GM12878 (cell line): ENCODE measurements around the gene RARA. TPM values are rescaled to one million over a fixed set of nuclear protein-coding genes. Genes with fewer than 3 reads are reported as not detected.

Experiments used
- ATAC-seq: fragments of 200-7000 bp; cut with Tn5 transposase; 3 replicates; pipeline ENCODE4 v1.9.1; 2020; ENCODE audit warnings: mild to moderate bottlenecking, moderate library complexity
- BruUV-seq: library from RNA; stranded (reverse); fragments of 400-500 nt; replicated peaks from 2 replicates; lab custom pipeline; 2021; lab: Mats Ljungman, UMichigan
- CTCF ChIA-PET: fragments of 300-600 bp; sonication (Branson Sonifier 250); formaldehyde crosslinking; extraction: SDS; loops from one replicate; lab custom pipeline; 2021; ENCODE audit warnings: inconsistent platforms; lab: Yijun Ruan, JAX
- POLR2A ChIA-PET: fragments of 350-600 bp; formaldehyde crosslinking; extraction: SDS; loops from one replicate; lab custom pipeline; 2021; ENCODE audit warnings: inconsistent platforms; lab: Charles Lee
- RAD21 ChIA-PET: fragments of 300-600 bp; sonication (Branson Sonifier 250); formaldehyde crosslinking; loops from one replicate; lab custom pipeline; 2023; ENCODE audit warnings: antibody characterized with exemption; ENCODE audit not compliant: unreplicated experiment; lab: Charles Lee
- SMC1A ChIA-PET: fragments of 300-600 bp; sonication (Branson Sonifier 250); formaldehyde crosslinking; loops from one replicate; lab custom pipeline; 2023; ENCODE audit not compliant: unreplicated experiment, uncharacterized antibody; lab: Charles Lee
- DNase-seq: peaks from one replicate; pipeline ENCODE4 v3.0.0-alpha.2; 2011; ENCODE audit warnings: low read depth, low spot score
- FAIRE-seq: peaks from 3 replicates; lab custom pipeline; 2011; peaks lifted over from hg19 to GRCh38; lab: Jason Lieb, UNC
- H2AFZ ChIP-seq: 2 replicates; pipeline ENCODE4 v1.6.0; 2011; ENCODE audit warnings: low read depth, low read length, control low read depth; ENCODE audit not compliant: control insufficient read depth
- H3K27ac ChIP-seq: 2 replicates; pipeline ENCODE4 v1.5.1; 2011; ENCODE audit warnings: control low read depth; ENCODE audit not compliant: control insufficient read depth, insufficient read depth
- H3K27me3 ChIP-seq, 2 experiments: replicated peaks in 1 of 2; 2 replicates each; pipeline versions ENCODE4 v1.6.0 to v1.6.1; 2011; ENCODE audit warnings: low read length in 1 of 2; ENCODE audit not compliant: control insufficient read depth in 2 of 2, insufficient read depth in 2 of 2
- H3K36me3 ChIP-seq, 2 experiments: 2 replicates each; pipeline ENCODE4 v1.5.1; 2011; ENCODE audit warnings: low read length in 1 of 2; ENCODE audit not compliant: control insufficient read depth in 2 of 2, insufficient read depth in 2 of 2
- H3K4me1 ChIP-seq: 2 replicates; pipeline ENCODE4 v1.6.1; 2011; ENCODE audit warnings: mild to moderate bottlenecking, low read length, moderate library complexity, mixed read lengths; ENCODE audit not compliant: control insufficient read depth, insufficient read depth
- H3K4me2 ChIP-seq: 2 replicates; pipeline ENCODE4 v1.6.0; 2011; ENCODE audit warnings: control low read depth; ENCODE audit not compliant: control insufficient read depth, insufficient read depth
- H3K4me3 ChIP-seq: fragments of 200-600 bp; sonication (generic); 2 replicates; pipeline ENCODE4 v1.5.1; 2016
- H3K79me2 ChIP-seq: 2 replicates; pipeline ENCODE4 v1.6.0; 2011; ENCODE audit warnings: low read length; ENCODE audit not compliant: control insufficient read depth, insufficient read depth
- H3K9ac ChIP-seq: 2 replicates; pipeline ENCODE4 v1.8.0; 2011; ENCODE audit warnings: low read length, control low read depth, mixed read lengths; ENCODE audit not compliant: control insufficient read depth, insufficient read depth
- H3K9me3 ChIP-seq: replicated peaks from 3 replicates; pipeline ENCODE4 v1.5.1; 2011; ENCODE audit warnings: mild to moderate bottlenecking, low read length; ENCODE audit not compliant: control insufficient read depth, insufficient read depth
- H4K20me1 ChIP-seq: 2 replicates; pipeline ENCODE4 v1.6.0; 2011; ENCODE audit not compliant: control insufficient read depth, insufficient read depth
- BCL3 ChIP-seq: IDR thresholded peaks from 2 replicates; pipeline ENCODE4 v1.6.1; 2011; ENCODE audit warnings: borderline replicate concordance, low read depth, mild to moderate bottlenecking, moderate library complexity, low read length; ENCODE audit not compliant: insufficient read depth, poor library complexity, severe bottlenecking
- CEBPZ ChIP-seq: fragments of 150-350 bp; IDR thresholded peaks from 2 replicates; pipeline ENCODE4 v1.6.1; 2016; ENCODE audit warnings: low read depth, low read length
- CREB1 ChIP-seq: IDR thresholded peaks from 2 replicates; pipeline ENCODE4 v1.6.1; 2012; ENCODE audit warnings: low read depth, mild to moderate bottlenecking, inconsistent platforms
- CUX1 ChIP-seq: IDR thresholded peaks from 2 replicates; pipeline ENCODE4 v1.6.1; 2012; ENCODE audit warnings: improper control_type of control experiment, low read depth, low read length; ENCODE audit not compliant: insufficient replicate concordance
- MEF2B ChIP-seq: fragments of 450-650 bp; IDR thresholded peaks from 2 replicates; pipeline ENCODE4 v1.6.1; 2018; ENCODE audit warnings: mild to moderate bottlenecking, moderate library complexity; ENCODE audit not compliant: partially characterized antibody, poor library complexity, severe bottlenecking
- POLR2A ChIP-seq: IDR thresholded peaks from 2 replicates; pipeline ENCODE4 v1.6.1; 2011; ENCODE audit warnings: low read depth, mild to moderate bottlenecking, low read length
- ZNF217 ChIP-seq: fragments of 450-650 bp; IDR thresholded peaks from 2 replicates; pipeline ENCODE4 v1.6.1; 2017; ENCODE audit warnings: antibody characterized with exemption, mild to moderate bottlenecking
- WGBS: methylation state at CpG from one replicate; pipeline ENCODE4 v1.1.6; 2016; ENCODE audit warnings: low lambda C conversion rate; ENCODE audit not compliant: insufficient replicate concordance, insufficient coverage; ENCODE audit errors: missing lambda C conversion rate; 5-methylcytosine and 5-hydroxymethylcytosine counted together
- in situ Hi-C: fragments of 300-500 bp; cut with MboI; formaldehyde crosslinking; loops from 9 replicates; pipeline ENCODE4 v1.14.3; 2018; ENCODE audit warnings: mixed read lengths
- intact Hi-C: fragments of 100-400 bp; cut with micrococcal nuclease; formaldehyde crosslinking; loops from one replicate; pipeline ENCODE4 v1.14.2; 2022; ENCODE audit not compliant: unreplicated experiment
- polyA plus RNA-seq, 11 experiments: library from polyadenylated mRNA; depleted of rRNA in 4 of 11; unstranded in 6 of 11; stranded (reverse) in 5 of 11; fragments of >200 nt; fragmentation: Nextera tagmentation in 4 of 11; fragmentation: Illumina TruSeq in 1 of 11; extraction: Ambion mirVana in 4 of 11; extraction: Trizol in 1 of 11; gene quantifications; 1 replicate in 1 of 11; 2 replicates in 10 of 11; pipeline versions ENCODE4 v1.2.1 to v1.2.3, GENCODE V29; 2011 to 2016; ENCODE audit warnings: inconsistent platforms in 2 of 11, missing spikeins in 2 of 11, low read depth in 1 of 11
- total RNA-seq, 4 experiments: library from RNA; depleted of rRNA in 3 of 4; stranded (reverse); fragments of >200 nt in 3 of 4; fragmentation: Illumina TruSeq in 1 of 4; extraction: Trizol in 1 of 4; gene quantifications; 2 replicates each; pipeline versions ENCODE4 v1.2.1 to v1.2.3, GENCODE V29; 2013 to 2021

The RARA gene
- total and polyA plus RNA-seq, 10 of the 15 experiments (the other 5 are each of a cell fraction or from before 2014, with no cell fraction given): 0.13 to 33.6 (median 13.6) TPM

- peaks cover 7 to 22% of the 10 kb centered on the region in 2 experiments for H3K36me3 ChIP-seq
- FAIRE-seq (no peak), DNase-seq (no peak), ATAC-seq (no peak)
- H3K79me2 ChIP-seq: peaks cover 54% of the 10 kb centered on the region
- H3K9me3 ChIP-seq: no peaks in the 10 kb centered on the region
- intact Hi-C loops: no loop called here
- H3K27me3 ChIP-seq: no peaks in the 10 kb centered on the region
- in situ Hi-C loops: no loop called here
- H4K20me1 ChIP-seq: no peaks in the 10 kb centered on the region
- H3K4me3 ChIP-seq: peak overlapping the region; percentile 8; the same call in 1 of the 2 replicates
- peaks cover 46% of the 10 kb centered on the region for H3K4me1 ChIP-seq
- BruUV-seq: no TSS peak
- peak overlapping the region; percentile 19; the same call in 1 of the 2 replicates for H3K9ac ChIP-seq
- CTCF ChIA-PET: interaction anchor here (0.9 to 3.6 kb wide), 3 partner anchors 9 to 41 kb away, joined by 3 to 16 read pairs (median 4); no protein-coding TSS in a partner anchor
- POLR2A ChIA-PET: interaction anchor here (1.2 kb wide), 1 partner anchor 18 kb away, joined by 3 read pairs; no protein-coding TSS in a partner anchor
- H2AFZ ChIP-seq: no peak overlapping the region
- H3K4me2 ChIP-seq: peak overlapping the region; percentile 65
- SMC1A ChIA-PET: interaction anchor here (1.0 to 1.7 kb wide), 4 partner anchors 19 to 44 kb away, joined by 3 to 4 read pairs (median 4); no protein-coding TSS in a partner anchor
- RAD21 ChIA-PET: interaction anchor here (1.2 to 2.0 kb wide), 3 partner anchors 19 to 38 kb away, joined by 3 to 4 read pairs (median 4); no protein-coding TSS in a partner anchor
- H3K27ac ChIP-seq: no peak overlapping the region; the same call in 1 of the 2 replicates
- WGBS: 46% methylated on average over 7 of the region's 7 CpGs
- no peak for TF ChIP-seq POLR2A
- TF ChIP-seq MEF2B: peak; percentile 89
- TF ChIP-seq CREB1: no peak
- TF ChIP-seq CUX1: peak; percentile 17
- TF ChIP-seq ZNF217: no peak
- TF ChIP-seq BCL3: peak; percentile 7
- TF ChIP-seq CEBPZ: no peak
Measured at GRCh38 chr17:40344421-40345160, 35.6 kb downstream of the RARA start.
